Limb (tissue), 2 donors: ENCODE data around the gene SPINK8.
"Not testable (repeated sequence)": the region's sequence is repeated elsewhere in the genome, so short reads cannot be mapped to it uniquely, and the experiment has no call there.

Source experiments
- DNase-seq, 2 donors: peaks; one replicate each; pipeline ENCODE4 v3.0.0-alpha.2; 2016; ENCODE audit errors: extremely low spot score in 2 of 2

The SPINK8 gene

GRCh38 chr3:48333346-48334245 is at the start of gene SPINK8:
TSS of gene SPINK8 (minus strand) at chr3:48333661. CDS start at chr3:48328341, 5,320 bp downstream.
- DNase-seq: not testable (repeated sequence)

GRCh38 chr3:48372862-48373435 is 39.5 kb upstream of the SPINK8 start:
- DNase-seq: no peak

- DNase-seq: no peak
These were observed 38.9 kb upstream of the SPINK8 start for GRCh38 chr3:48372377-48372770.

- DNase-seq: no peak
These were observed 38.4 kb upstream of the SPINK8 start, which contains the start of gene FBXW12 for GRCh38 chr3:48371651-48372376. TSS of gene FBXW12 (plus strand) at chr3:48372219. CDS start at chr3:48372768, 549 bp downstream.

GRCh38 chr3:48370333-48370713 is 36.9 kb upstream of the SPINK8 start:
- no peak for DNase-seq

- no peak for DNase-seq
These were observed 36.4 kb upstream of the SPINK8 start for GRCh38 chr3:48369693-48370332.

- peak; percentile 12 to 47 for DNase-seq
These were observed 33.7 kb upstream of the SPINK8 start for GRCh38 chr3:48367201-48367600.

GRCh38 chr3:48364840-48365239 is 31.4 kb upstream of the SPINK8 start:
- no peak for DNase-seq

- DNase-seq: no peak
These were observed 28.5 kb upstream of the SPINK8 start for GRCh38 chr3:48361928-48362327.

GRCh38 chr3:48356419-48356818 is 23.0 kb upstream of the SPINK8 start:
- no peak for DNase-seq

- DNase-seq: no peak
These were observed 20.5 kb upstream of the SPINK8 start for GRCh38 chr3:48353987-48354386.

- DNase-seq: no peak
These were observed 19.1 kb upstream of the SPINK8 start for GRCh38 chr3:48352546-48352945.

GRCh38 chr3:48347500-48347899 is 14.0 kb upstream of the SPINK8 start:
- no peak for DNase-seq

GRCh38 chr3:48345946-48346572 is 12.6 kb upstream of the SPINK8 start:
- no peak for DNase-seq

- DNase-seq: no peak
These were observed 11.5 kb upstream of the SPINK8 start for GRCh38 chr3:48344867-48345507.

GRCh38 chr3:48343432-48343831 is 10.0 kb upstream of the SPINK8 start:
- DNase-seq: no peak

GRCh38 chr3:48338635-48339034 is 5.2 kb upstream of the SPINK8 start:
- no peak for DNase-seq

- not testable (repeated sequence) for DNase-seq
These were observed 4.1 kb upstream of the SPINK8 start for GRCh38 chr3:48337536-48337935.

- DNase-seq: not testable (repeated sequence)
These were observed 1.8 kb upstream of the SPINK8 start for GRCh38 chr3:48335286-48335685.

- no peak for DNase-seq
These were observed 1.1 kb upstream of the SPINK8 start for GRCh38 chr3:48334605-48335004.
